HG02610 (cell line): ENCODE results near the gene RNF112.

Experiments used
- ATAC-seq: cut with Tn5 transposase; IDR thresholded peaks from one replicate; pipeline ENCODE4 v1.9.1; 2021; ENCODE audit warnings: mild to moderate bottlenecking, moderate library complexity; ENCODE audit not compliant: unreplicated experiment

RNF112 gene

GRCh38 chr17:19374136-19374535 lies 36.9 kb upstream of the RNF112 start:
- ATAC-seq, result no peak

DNA sequence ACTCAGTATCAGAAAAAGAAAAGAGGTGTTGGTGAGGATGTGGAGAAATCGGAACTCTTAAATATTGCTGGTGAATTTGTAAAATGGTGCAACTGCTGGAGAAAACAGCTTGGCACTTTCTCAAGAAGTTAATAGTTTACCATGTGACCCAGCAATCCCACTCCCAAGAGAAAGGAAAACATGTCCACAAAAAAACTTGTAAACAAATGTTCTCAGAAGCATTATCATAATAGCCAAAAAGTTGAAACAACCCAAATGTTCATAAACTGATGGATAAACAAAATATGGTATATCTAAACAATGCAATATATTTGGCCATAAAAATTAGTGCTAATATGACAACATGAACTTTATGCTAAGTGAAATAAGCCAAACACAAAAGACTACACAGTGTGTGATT lies 35.3 kb upstream of the RNF112 start:
- no peak for ATAC-seq

- no peak for ATAC-seq
Measured at GRCh38 chr17:19376811-19377210, 34.2 kb upstream of the RNF112 start.

DNA sequence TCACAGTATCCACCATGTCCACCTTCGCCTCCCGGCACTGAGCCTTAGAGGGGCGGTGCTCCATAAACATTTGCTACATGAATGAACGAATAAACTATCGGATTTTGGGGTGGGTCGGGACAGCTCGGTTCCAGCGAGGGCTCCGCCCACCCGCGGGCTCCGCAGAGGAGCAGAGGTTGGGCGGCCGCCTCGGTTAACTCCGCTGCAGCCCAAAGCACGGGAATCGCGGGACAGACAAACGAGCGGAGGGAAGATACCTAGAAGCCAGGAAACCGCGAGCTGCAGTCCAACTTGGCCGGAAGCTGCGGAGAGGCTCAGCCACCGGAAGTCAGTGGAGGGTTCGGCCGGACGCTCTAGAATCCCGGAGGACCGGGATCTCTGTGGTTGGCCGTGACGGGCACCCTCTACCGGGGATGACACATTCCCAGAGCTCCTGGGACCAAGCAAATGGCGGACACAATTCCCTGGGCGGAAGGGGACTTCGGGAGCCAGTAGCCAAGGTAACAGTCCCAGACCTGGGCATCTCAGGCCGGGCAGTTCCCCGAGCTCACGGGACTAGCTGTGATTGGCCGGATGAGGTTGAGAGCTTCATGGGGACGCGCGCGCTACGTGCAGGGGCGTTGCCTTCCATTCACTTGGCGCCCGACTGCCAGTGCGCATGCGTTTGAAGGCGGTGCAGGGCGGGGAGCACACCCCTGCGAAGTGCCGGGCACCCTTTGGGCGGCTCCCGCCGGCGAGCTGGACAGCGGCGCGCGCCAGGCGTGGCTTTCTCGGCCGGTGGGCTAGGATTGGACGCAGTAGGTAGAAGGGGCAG lies 33.2 kb upstream of the RNF112 start:
- peak; percentile 95 for ATAC-seq

- peak; percentile 12 for ATAC-seq
Measured at GRCh38 chr17:19378416-19379360, 32.3 kb upstream of the RNF112 start, which contains the start of gene MAPK7. MAPK7 (plus strand) TSS chr17:19378498; CDS start chr17:19378901, 403 bp downstream.

DNA sequence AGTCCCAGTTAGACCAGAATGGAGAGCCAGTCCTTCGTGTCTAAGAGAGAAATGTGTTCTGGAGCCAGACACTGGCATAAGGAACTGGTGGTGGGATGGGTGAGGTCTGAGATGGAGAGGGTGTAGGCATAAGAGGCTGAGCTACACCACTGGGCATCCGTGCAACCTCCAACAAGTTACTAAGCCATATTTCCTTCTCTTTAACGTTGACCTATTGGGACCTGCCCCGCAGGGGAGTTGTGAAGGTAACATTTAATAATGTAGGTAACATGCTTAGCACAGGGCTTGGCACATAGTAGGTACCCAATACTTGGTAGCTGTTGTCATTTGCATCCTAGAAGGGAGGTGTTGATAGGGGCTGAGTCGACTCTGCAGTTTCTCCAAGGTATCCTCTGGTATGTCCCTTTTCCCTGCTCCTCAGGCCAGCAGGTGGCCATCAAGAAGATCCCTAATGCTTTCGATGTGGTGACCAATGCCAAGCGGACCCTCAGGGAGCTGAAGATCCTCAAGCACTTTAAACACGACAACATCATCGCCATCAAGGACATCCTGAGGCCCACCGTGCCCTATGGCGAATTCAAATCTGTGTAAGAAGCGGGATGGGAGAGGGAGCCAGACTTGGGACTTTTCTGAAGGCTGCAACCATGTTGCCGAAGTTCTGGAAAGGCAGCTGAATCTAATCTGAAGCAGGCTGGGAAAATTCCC lies 31.5 kb upstream of the RNF112 start:
- ATAC-seq, result no peak

DNA sequence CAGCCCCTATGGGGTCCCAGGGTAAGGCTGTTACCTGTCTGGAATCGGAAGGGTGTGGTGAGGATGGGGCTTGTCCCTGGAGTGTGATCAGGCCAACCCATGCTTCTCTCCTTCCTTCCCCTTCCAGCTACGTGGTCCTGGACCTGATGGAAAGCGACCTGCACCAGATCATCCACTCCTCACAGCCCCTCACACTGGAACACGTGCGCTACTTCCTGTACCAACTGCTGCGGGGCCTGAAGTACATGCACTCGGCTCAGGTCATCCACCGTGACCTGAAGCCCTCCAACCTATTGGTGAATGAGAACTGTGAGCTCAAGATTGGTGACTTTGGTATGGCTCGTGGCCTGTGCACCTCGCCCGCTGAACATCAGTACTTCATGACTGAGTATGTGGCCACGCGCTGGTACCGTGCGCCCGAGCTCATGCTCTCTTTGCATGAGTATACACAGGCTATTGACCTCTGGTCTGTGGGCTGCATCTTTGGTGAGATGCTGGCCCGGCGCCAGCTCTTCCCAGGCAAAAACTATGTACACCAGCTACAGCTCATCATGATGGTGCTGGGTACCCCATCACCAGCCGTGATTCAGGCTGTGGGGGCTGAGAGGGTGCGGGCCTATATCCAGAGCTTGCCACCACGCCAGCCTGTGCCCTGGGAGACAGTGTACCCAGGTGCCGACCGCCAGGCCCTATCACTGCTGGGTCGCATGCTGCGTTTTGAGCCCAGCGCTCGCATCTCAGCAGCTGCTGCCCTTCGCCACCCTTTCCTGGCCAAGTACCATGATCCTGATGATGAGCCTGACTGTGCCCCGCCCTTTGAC lies 30.3 kb upstream of the RNF112 start:
- ATAC-seq, result no peak

GRCh38 chr17:19381361-19381740 lies 29.7 kb upstream of the RNF112 start:
- no peak for ATAC-seq

- ATAC-seq, result no peak
Measured at GRCh38 chr17:19381741-19382444, 29.1 kb upstream of the RNF112 start.

- no peak for ATAC-seq
Measured at GRCh38 chr17:19382531-19383444, 28.2 kb upstream of the RNF112 start.

DNA sequence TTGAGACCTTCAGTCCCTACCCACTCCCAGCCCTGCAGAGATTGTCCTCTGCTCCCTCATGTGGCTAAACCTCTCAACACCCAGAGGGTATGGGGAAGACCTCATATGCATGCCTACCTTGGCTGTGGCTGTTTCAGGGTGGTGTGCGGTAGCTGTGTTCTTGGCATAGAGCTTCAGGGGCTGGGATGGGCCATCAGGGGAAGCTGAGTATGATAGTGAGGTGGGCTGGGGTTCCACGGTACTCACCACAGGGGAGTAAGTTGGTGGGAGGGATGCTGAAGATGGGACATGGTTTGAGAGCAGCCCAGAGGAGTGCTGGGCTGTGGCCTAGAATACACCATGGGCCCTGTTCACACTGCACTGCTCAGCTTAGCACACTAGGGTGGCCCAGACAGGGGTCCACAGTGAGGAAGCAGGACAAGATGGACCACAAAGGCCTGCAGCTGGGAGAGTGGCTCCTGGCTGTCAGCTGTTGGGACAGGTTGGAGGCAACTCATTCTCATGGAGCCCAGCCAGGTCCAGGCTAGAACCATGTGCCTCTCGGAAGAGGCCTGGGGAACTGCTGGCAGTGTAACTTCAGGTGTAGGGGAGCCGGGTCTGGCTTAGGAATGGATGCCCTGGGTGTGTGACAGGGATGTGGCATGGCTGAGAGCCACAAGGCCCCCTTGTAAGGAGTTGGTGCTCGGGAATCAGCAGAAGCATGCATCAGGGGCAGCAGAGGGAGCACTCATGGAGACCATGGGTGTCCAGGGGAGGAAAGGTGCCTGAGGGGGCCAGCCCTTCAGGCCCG lies 27.2 kb upstream of the RNF112 start:
- ATAC-seq, result no peak

- ATAC-seq, result no peak
Measured at GRCh38 chr17:19384723-19385391, 26.2 kb upstream of the RNF112 start.

GRCh38 chr17:19385521-19385983 lies 25.5 kb upstream of the RNF112 start:
- ATAC-seq, result no peak

- no peak for ATAC-seq
Measured at GRCh38 chr17:19386051-19386929, 24.7 kb upstream of the RNF112 start.

DNA sequence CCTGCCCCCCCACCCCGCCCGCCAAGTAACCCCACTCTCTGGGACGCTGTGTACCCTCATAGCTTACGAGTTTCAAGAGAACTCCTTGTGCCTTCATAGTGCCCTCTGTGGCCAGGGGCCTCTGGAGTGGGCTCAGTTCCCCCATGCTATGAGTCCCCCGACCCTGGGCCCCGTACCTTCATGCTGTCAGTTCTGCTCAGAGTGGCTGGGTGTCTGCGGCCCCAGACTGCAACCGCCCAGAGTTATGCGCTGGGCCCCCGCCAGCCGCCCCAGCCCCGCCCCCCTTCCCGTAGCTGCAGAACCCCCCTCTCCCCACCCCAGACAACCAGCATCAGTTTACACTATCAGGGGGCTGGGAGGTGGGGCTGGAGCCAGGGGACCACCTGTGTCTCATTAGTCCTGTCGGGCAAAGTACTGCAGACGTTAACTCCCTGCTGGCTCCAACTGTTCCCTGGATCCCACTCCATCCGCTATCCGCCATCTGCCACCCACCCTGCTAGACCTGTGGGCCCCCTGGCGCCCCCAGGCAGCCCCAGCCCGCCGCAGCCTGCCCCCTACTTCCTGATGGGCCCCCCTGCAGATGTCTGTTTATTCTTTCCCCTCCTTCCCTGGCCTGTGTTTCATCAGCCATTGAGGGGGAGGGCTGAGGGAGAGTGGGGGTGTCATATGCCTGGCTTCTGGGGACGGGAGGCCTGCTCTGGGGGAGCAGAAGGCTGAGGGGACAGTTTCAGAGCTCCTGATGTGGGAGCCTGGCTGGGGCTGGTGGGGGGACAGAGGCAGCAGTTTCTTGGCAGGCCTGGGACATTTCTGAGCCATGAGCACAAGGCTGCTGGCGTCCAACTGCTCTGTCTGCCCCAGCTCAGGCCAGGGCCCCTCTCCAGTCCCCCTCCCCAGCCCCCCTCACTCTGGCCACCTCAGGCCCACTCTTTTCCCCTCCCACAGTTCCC lies 23.8 kb upstream of the RNF112 start, which contains the start of gene MFAP4:
Gene MFAP4, minus strand, starts transcription at position 217 of the 947 bp plus-strand sequence. Its CDS starts 35 bp downstream, at position 182.
- ATAC-seq, result no peak
